ENCODE measurements around the gene UCHL1.

DNA sequence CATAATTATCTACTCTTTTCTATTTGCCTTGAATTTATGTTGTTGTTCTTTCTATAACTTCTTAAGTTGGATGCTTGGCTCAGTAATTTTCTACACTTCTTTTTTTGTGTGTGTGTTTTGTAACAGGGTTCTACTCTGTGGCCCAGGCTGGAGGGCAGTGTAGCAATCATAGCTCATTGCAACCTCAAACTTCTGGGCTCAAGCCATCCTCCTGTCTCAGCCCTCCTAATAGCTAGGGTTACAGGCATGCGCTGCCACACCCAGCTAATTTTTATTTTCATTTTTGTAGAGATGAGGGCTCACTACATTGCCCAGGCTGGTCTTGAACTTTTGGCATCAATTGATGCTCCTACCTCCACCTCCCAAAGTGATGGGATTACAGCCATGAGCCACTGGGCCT, 20.7 kb upstream of the UCHL1 start:
- TF ChIP-seq, protein P1, sequence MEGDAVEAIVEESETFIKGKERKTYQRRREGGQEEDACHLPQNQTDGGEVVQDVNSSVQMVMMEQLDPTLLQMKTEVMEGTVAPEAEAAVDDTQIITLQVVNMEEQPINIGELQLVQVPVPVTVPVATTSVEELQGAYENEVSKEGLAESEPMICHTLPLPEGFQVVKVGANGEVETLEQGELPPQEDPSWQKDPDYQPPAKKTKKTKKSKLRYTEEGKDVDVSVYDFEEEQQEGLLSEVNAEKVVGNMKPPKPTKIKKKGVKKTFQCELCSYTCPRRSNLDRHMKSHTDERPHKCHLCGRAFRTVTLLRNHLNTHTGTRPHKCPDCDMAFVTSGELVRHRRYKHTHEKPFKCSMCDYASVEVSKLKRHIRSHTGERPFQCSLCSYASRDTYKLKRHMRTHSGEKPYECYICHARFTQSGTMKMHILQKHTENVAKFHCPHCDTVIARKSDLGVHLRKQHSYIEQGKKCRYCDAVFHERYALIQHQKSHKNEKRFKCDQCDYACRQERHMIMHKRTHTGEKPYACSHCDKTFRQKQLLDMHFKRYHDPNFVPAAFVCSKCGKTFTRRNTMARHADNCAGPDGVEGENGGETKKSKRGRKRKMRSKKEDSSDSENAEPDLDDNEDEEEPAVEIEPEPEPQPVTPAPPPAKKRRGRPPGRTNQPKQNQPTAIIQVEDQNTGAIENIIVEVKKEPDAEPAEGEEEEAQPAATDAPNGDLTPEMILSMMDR (IDR thresholded peaks at IDR 0.05 in 2 of 3, conservative IDR thresholded peaks at IDR 0.05 in 1 of 3; ENCODE audit: control insufficient read depth in 2 of 3, extremely low read depth in 1 of 3, insufficient read depth in 1 of 3, low read depth in 3 of 3, low read length in 3 of 3): no peak
- TF ChIP-seq SREBF2 (IDR thresholded peaks at IDR 0.05; ENCODE audit: low read length) (no peak), CBX3 (IDR thresholded peaks at IDR 0.05; ENCODE audit: borderline replicate concordance, low read depth) (no peak), SUZ12 (IDR thresholded peaks at IDR 0.05; ENCODE audit: unreplicated experiment) (no peak), PAX5 (IDR thresholded peaks at IDR 0.05; ENCODE audit: borderline replicate concordance, low read depth, low read length) (no peak), EZH2 (IDR thresholded peaks at IDR 0.05; ENCODE audit: borderline replicate concordance, control insufficient read depth, low read depth, low read length) (no peak), ZBTB4 (CRISPR knock-in tag; IDR thresholded peaks at IDR 0.05) (no peak), TBL1XR1 (IDR thresholded peaks at IDR 0.05; ENCODE audit: low read depth, low read length) (no peak), SMAD5 (IDR thresholded peaks at IDR 0.05; ENCODE audit: low read depth) (no peak), BACH1 (IDR thresholded peaks at IDR 0.05; ENCODE audit: borderline replicate concordance) (no peak), TCF7 (IDR thresholded peaks at IDR 0.05; ENCODE audit: borderline replicate concordance) (no peak), ATF7 (IDR thresholded peaks at IDR 0.05; ENCODE audit: low read depth) (no peak)
- TF ChIP-seq, protein P2, sequence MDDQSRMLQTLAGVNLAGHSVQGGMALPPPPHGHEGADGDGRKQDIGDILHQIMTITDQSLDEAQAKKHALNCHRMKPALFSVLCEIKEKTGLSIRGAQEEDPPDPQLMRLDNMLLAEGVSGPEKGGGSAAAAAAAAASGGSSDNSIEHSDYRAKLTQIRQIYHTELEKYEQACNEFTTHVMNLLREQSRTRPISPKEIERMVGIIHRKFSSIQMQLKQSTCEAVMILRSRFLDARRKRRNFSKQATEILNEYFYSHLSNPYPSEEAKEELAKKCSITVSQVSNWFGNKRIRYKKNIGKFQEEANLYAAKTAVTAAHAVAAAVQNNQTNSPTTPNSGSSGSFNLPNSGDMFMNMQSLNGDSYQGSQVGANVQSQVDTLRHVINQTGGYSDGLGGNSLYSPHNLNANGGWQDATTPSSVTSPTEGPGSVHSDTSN (IDR thresholded peaks at IDR 0.05; ENCODE audit: insufficient replicate concordance, low read depth, low read length): no peak
- TF ChIP-seq, protein P3, sequence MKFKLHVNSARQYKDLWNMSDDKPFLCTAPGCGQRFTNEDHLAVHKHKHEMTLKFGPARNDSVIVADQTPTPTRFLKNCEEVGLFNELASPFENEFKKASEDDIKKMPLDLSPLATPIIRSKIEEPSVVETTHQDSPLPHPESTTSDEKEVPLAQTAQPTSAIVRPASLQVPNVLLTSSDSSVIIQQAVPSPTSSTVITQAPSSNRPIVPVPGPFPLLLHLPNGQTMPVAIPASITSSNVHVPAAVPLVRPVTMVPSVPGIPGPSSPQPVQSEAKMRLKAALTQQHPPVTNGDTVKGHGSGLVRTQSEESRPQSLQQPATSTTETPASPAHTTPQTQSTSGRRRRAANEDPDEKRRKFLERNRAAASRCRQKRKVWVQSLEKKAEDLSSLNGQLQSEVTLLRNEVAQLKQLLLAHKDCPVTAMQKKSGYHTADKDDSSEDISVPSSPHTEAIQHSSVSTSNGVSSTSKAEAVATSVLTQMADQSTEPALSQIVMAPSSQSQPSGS (IDR thresholded peaks at IDR 0.05; ENCODE audit: low read length): no peak

Measured in GM12878 (cell line).